Pancreas (tissue), 10 donors: ENCODE measurements around the gene URB1. TPM values are rescaled to one million over a fixed set of nuclear protein-coding genes. Genes with fewer than 3 reads are reported as not detected.

Experiments
- ATAC-seq, 4 donors: fragments of 200-7000 bp; cut with Tn5 transposase; one replicate each; pipeline versions ENCODE4 v1.8.0 to v1.9.1; 2020; ENCODE audit warnings: mild to moderate bottlenecking in 4 of 4, moderate library complexity in 4 of 4
- DNase-seq, 6 donors: peaks; one replicate each; pipeline ENCODE4 v3.0.0-alpha.2; 2020
- FAIRE-seq: peaks from 2 replicates; lab custom pipeline; 2012; peaks lifted over from hg19 to GRCh38; lab: Jason Lieb, UNC
- H3K27ac ChIP-seq, 4 donors: fragments of 200-600 bp; sonication (generic); 1 replicate in 3 of 4; 2 replicates in 1 of 4; pipeline versions ENCODE4 v1.5.0 to v1.8.0; 2020
- H3K27me3 ChIP-seq, 4 donors: fragments of 200-600 bp; one replicate each; pipeline ENCODE4 v1.8.0; 2021
- H3K36me3 ChIP-seq, 3 donors: fragments of 200-600 bp; sonication (generic) in 1 of 3; one replicate each; pipeline versions ENCODE4 v1.5.0 to v1.8.0; 2020 to 2021
- H3K4me1 ChIP-seq, 3 donors: fragments of 200-600 bp; one replicate each; pipeline ENCODE4 v1.8.0; 2021
- H3K4me3 ChIP-seq, 4 donors: fragments of 200-600 bp; sonication (generic) in 2 of 4; one replicate each; pipeline versions ENCODE4 v1.5.0 to v1.8.0; 2020 to 2021
- H3K9me3 ChIP-seq, 4 donors: fragments of 200-600 bp; one replicate each; pipeline ENCODE4 v1.8.0; 2021
- CTCF ChIP-seq, 4 donors: fragments of 200-600 bp; sonication (generic) in 3 of 4; IDR thresholded peaks; one replicate each; pipeline versions ENCODE4 v1.5.0 to v1.8.0; 2021; ENCODE audit warnings: antibody characterized with exemption in 4 of 4
- WGBS, 2 donors: extraction: QIAGEN DNeasy Blood & Tissue Kit; methylation state at CpG; one replicate each; pipeline ENCODE4 v1.1.7; 2013; 5-methylcytosine and 5-hydroxymethylcytosine counted together
- intact Hi-C, 3 donors: fragments of 100-400 bp; cut with DNase I; formaldehyde crosslinking; loops; one replicate each; pipeline versions ENCODE4 v1.11.1 to v1.14.2; 2022
- polyA plus RNA-seq, 2 donors: library from polyadenylated mRNA; stranded (reverse); fragments of 200-250 nt; gene quantifications; one replicate each; pipeline ENCODE4 v1.2.3, GENCODE V29; 2013
- total RNA-seq, 6 donors: library from RNA; stranded (reverse); fragmentation: NEBNext Ultra II Directional in 4 of 6; extraction: Animal tissue kit (Norgen Biotek cat#: 25700) in 4 of 6; gene quantifications; one replicate each; pipeline versions ENCODE4 v1.2.1 to v1.2.4, GENCODE V29; 2021 to 2023
- donor health status: healthy with polysubstance abuse.
- donor health status: DM: no; HTN: no; CAD: no; lungs with moderate emphysema.
- donor health status: DM: no; HTN: no; CAD: no.
- donor health status: control.
- donor health status: control.
- donor health status: Bipolar disorder and iron deficiency.
- donor health status: DM: yes; HTN: yes; CAD: no.
- donor health status: DM: no; HTN: no; CAD: no.
- donor health status: DM: no; HTN: no; CAD: no.
- donor health status: DM: yes; HTN: yes; CAD: no.

URB1 gene
- total and polyA plus RNA-seq, 8 donors: 2.9 to 11.0 (median 7.3) TPM

- no peak for DNase-seq
- peak overlapping the region; percentile 91 to 94 (median 93) for H3K27ac ChIP-seq
These were observed 18.1 kb upstream of the URB1 start for GRCh38 chr21:32410916-32411315.

GRCh38 chr21:32410291-32410690 is 17.5 kb upstream of the URB1 start:
- 76 to 81% methylated on average over 4 of the region's 4 CpGs for WGBS, 2 donors
- no peak overlapping the region for H3K4me3 ChIP-seq
- TF ChIP-seq CTCF (IDR thresholded peaks at IDR 0.05): no peak
- no peak for ATAC-seq
- H3K27ac ChIP-seq: peak overlapping the region in 1 of 4 donors; percentile 93
- H3K36me3 ChIP-seq: no peaks in the 10 kb centered on the region
- FAIRE-seq: no peak
- intact Hi-C loops: loop anchor here in 1 of 3 donors (5.0 kb wide), 1 partner anchor 162 kb away; no protein-coding TSS in a partner anchor
- peaks cover 0 to 10% (median 6%) of the 10 kb centered on the region in 3 donors for H3K4me1 ChIP-seq
- DNase-seq: no peak
- H3K9me3 ChIP-seq: no peaks in the 10 kb centered on the region
- no peaks in the 10 kb centered on the region for H3K27me3 ChIP-seq

More at GRCh38 chr21:32410916-32411315, 18.1 kb upstream of the URB1 start:
- Histone ChIP-seq H3K4me3 (peak overlapping the region in 2 of 4 donors; percentile 79 to 89), H3K36me3 (no peaks in the 10 kb centered on the region), H3K4me1 (peaks cover 0 to 10% (median 6%) of the 10 kb centered on the region in 3 donors), H3K9me3 (no peaks in the 10 kb centered on the region), H3K27me3 (no peaks in the 10 kb centered on the region)
- TF ChIP-seq CTCF (IDR thresholded peaks at IDR 0.05): no peak
- FAIRE-seq (no peak), ATAC-seq (no peak)
- WGBS, 2 donors: 28 to 30% methylated on average over 5 of the region's 5 CpGs
- intact Hi-C loops: loop anchor here in 1 of 3 donors (5.0 kb wide), 1 partner anchor 161 kb away; no protein-coding TSS in a partner anchor

GRCh38 chr21:32406405-32406804 is 13.6 kb upstream of the URB1 start:
- FAIRE-seq (no peak), DNase-seq (no peak), ATAC-seq (no peak)
- TF ChIP-seq CTCF (IDR thresholded peaks at IDR 0.05): no peak
- Histone ChIP-seq H3K36me3 (no peaks in the 10 kb centered on the region), H3K9me3 (no peaks in the 10 kb centered on the region), H3K27ac (no peak overlapping the region), H3K4me3 (no peak overlapping the region), H3K4me1 (peaks cover 0 to 6% (median 6%) of the 10 kb centered on the region in 3 donors), H3K27me3 (no peaks in the 10 kb centered on the region)
- intact Hi-C loops: loop anchor here in 2 of 3 donors (5.0 to 10.0 kb wide), 2 partner anchors 196 to 198 kb away; no protein-coding TSS in a partner anchor
- 42 to 47% methylated on average over 6 of the region's 6 CpGs for WGBS, 2 donors

- ATAC-seq (peak; percentile 77 to 98 (median 92)), FAIRE-seq (no peak), DNase-seq (peak in 4 of 6 donors; percentile 26 to 54 (median 45))
- Histone ChIP-seq H3K4me1 (no peaks in the 10 kb centered on the region), H3K4me3 (no peak overlapping the region), H3K36me3 (no peaks in the 10 kb centered on the region), H3K27ac (no peak overlapping the region), H3K27me3 (no peaks in the 10 kb centered on the region), H3K9me3 (no peaks in the 10 kb centered on the region)
- intact Hi-C loops: loop anchor here in 1 of 3 donors (10.0 kb wide), 1 partner anchor 202 kb away; no protein-coding TSS in a partner anchor
- TF ChIP-seq CTCF (IDR thresholded peaks at IDR 0.05): peak in 3 of 4 donors; percentile 23 to 59 (median 51)
- 13 to 14% methylated on average over 5 of the region's 5 CpGs for WGBS, 2 donors
These were observed 10.5 kb upstream of the URB1 start for GRCh38 chr21:32403201-32403777.

- intact Hi-C loops: no loop called here
- ATAC-seq: no peak
These were observed 827 bp upstream of the URB1 start for GRCh38 chr21:32393677-32394001.

More at GRCh38 chr21:32393677-32394001, 827 bp upstream of the URB1 start:
- TF ChIP-seq CTCF (IDR thresholded peaks at IDR 0.05): no peak
- Histone ChIP-seq H3K9me3 (no peaks in the 10 kb centered on the region), H3K27me3 (peaks cover 0 to 6% (median 0%) of the 10 kb centered on the region in 4 donors), H3K27ac (peak overlapping the region; percentile 73 to 83 (median 80)), H3K4me3 (peak overlapping the region; percentile 78 to 100 (median 85)), H3K36me3 (no peaks in the 10 kb centered on the region), H3K4me1 (peaks cover 6 to 12% (median 7%) of the 10 kb centered on the region in 3 donors)
- no peak for FAIRE-seq
- 25 to 29% methylated on average over 9 of the region's 9 CpGs for WGBS, 2 donors
- no peak for DNase-seq
